ENCODE measurements around the gene NME9.

Gene NME9

DNA sequence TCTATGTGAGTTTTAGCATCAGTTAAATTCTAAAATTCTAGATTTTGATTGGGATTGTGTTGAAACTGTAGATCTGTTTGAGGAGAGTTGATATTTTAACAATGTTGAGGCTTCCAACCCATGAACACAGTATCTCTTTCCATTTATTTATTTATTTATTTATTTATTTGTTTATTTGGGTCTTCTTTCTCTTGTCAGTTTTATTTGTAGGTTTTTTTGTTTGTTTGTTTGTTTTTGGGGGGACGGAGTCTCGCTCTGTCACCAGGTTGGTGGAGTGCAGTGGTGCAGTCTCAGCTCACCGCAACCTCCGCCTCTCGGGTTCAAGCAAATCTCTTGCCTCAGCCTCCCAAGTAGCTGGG is 44.1 kb upstream of the NME9 start:
- no peak overlapping the region for H2AFZ ChIP-seq (ENCODE audit: low read length)
- no peak overlapping the region for H3K4ac ChIP-seq (ENCODE audit: low read length)
- H3K36me3 ChIP-seq (replicated peaks in 1 of 2; ENCODE audit: control insufficient read depth in 2 of 2, insufficient read depth in 2 of 2, low read length in 2 of 2) = peaks cover 1 to 19% of the 10 kb centered on the region in 2 donors
- H2BK12ac ChIP-seq (ENCODE audit: low read length) = no peak overlapping the region
- H4K8ac ChIP-seq (ENCODE audit: low read depth, low read length) = no peak overlapping the region
- H3K14ac ChIP-seq (ENCODE audit: low read length) = no peak overlapping the region
- no CpG with 5 or more reads among the region's 5 CpGs for WGBS, 2 donors (ENCODE audit: extremely low coverage in 2 of 2, insufficient read length in 2 of 2, insufficient replicate concordance in 1 of 2)
- H3K4me2 ChIP-seq (ENCODE audit: insufficient read depth, low read length, poor library complexity, severe bottlenecking) = no peak overlapping the region
- no peak overlapping the region for H3K27ac ChIP-seq (replicated peaks; ENCODE audit: low read length)
- H3K23ac ChIP-seq (ENCODE audit: low read depth, low read length, poor library complexity) = no peak overlapping the region
- H3K18ac ChIP-seq (ENCODE audit: low read length) = no peak overlapping the region
- H3K4me1 ChIP-seq (ENCODE audit: control insufficient read depth in 2 of 2, insufficient read depth in 1 of 2, low read depth in 1 of 2, low read length in 2 of 2) = peaks cover 0 to 7% of the 10 kb centered on the region in 2 donors
- no peak overlapping the region for H2BK120ac ChIP-seq (ENCODE audit: low read depth, low read length)
- no peak overlapping the region for H2BK5ac ChIP-seq (ENCODE audit: low read length)
- no peak overlapping the region for H2BK15ac ChIP-seq (ENCODE audit: low read length)
- no peak overlapping the region for H3K9ac ChIP-seq (ENCODE audit: low read depth, low read length, poor library complexity)
- no peak for DNase-seq (ENCODE audit: low spot score)
- H2AK5ac ChIP-seq (ENCODE audit: low read depth, low read length) = no peak overlapping the region
- H3K27me3 ChIP-seq (ENCODE audit: control insufficient read depth in 3 of 3, insufficient read depth in 3 of 3, low read depth in 1 of 3, low read length in 3 of 3) = no peaks in the 10 kb centered on the region
- H3K79me1 ChIP-seq (ENCODE audit: low read depth, low read length) = no peaks in the 10 kb centered on the region
- H3K9me3 ChIP-seq (replicated peaks in 1 of 2; ENCODE audit: control insufficient read depth in 2 of 2, insufficient read depth in 1 of 2, low read depth in 1 of 2, low read length in 2 of 2) = no peaks in the 10 kb centered on the region
- no peak overlapping the region for H4K91ac ChIP-seq (ENCODE audit: low read depth, low read length, poor library complexity)
- H3K4me3 ChIP-seq (ENCODE audit: low read length in 2 of 2) = no peak overlapping the region

DNA sequence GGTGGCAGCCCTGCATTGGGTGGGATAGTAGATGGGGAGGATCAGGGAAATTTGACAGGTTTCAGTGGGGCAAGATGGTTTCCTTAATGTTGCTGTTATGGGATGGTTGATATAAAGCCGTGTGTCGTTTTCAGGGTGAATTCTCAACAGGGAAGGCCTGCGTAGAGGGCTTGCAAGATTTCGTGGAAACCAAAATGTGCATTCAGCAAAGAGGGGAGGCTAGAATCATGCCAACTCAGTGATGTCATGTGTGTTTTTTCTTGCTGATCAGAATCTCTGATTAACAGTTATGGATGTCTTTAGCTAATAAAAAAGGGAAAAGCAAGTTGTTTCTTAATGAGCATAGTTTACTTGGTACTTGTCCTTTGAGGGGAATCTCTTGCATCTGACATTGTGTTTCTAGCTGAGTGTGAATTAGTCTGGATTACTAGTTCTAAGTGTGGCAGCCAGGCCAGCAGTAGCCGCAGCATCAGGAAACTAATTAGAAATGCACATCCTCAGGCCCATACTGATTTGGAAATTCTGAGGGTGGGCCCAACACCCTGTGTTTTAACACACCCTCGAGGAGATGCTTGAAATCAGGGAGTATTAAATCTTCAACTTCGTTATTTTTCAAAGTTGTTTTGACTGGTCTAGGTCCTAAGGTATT is 43.6 kb upstream of the NME9 start:
- Histone ChIP-seq H3K4me1 (ENCODE audit: control insufficient read depth in 2 of 2, insufficient read depth in 1 of 2, low read depth in 1 of 2, low read length in 2 of 2) (peaks cover 0 to 7% of the 10 kb centered on the region in 2 donors), H4K91ac (ENCODE audit: low read depth, low read length, poor library complexity) (no peak overlapping the region), H2BK15ac (ENCODE audit: low read length) (no peak overlapping the region), H3K9ac (ENCODE audit: low read depth, low read length, poor library complexity) (no peak overlapping the region), H2BK5ac (ENCODE audit: low read length) (no peak overlapping the region), H2AK5ac (ENCODE audit: low read depth, low read length) (no peak overlapping the region), H3K23ac (ENCODE audit: low read depth, low read length, poor library complexity) (no peak overlapping the region), H3K4me2 (ENCODE audit: insufficient read depth, low read length, poor library complexity, severe bottlenecking) (no peak overlapping the region), H3K79me1 (ENCODE audit: low read depth, low read length) (no peaks in the 10 kb centered on the region), H3K36me3 (replicated peaks in 1 of 2; ENCODE audit: control insufficient read depth in 2 of 2, insufficient read depth in 2 of 2, low read length in 2 of 2) (peaks cover 1 to 15% of the 10 kb centered on the region in 2 donors), H3K27ac (replicated peaks; ENCODE audit: low read length) (no peak overlapping the region), H3K18ac (ENCODE audit: low read length) (no peak overlapping the region), H4K8ac (ENCODE audit: low read depth, low read length) (no peak overlapping the region), H2BK12ac (ENCODE audit: low read length) (no peak overlapping the region), H3K4me3 (ENCODE audit: low read length in 2 of 2) (no peak overlapping the region), H3K4ac (ENCODE audit: low read length) (no peak overlapping the region), H3K9me3 (replicated peaks in 1 of 2; ENCODE audit: control insufficient read depth in 2 of 2, insufficient read depth in 1 of 2, low read depth in 1 of 2, low read length in 2 of 2) (no peaks in the 10 kb centered on the region), H3K27me3 (ENCODE audit: control insufficient read depth in 3 of 3, insufficient read depth in 3 of 3, low read depth in 1 of 3, low read length in 3 of 3) (no peaks in the 10 kb centered on the region), H3K14ac (ENCODE audit: low read length) (no peak overlapping the region), H2BK120ac (ENCODE audit: low read depth, low read length) (no peak overlapping the region), H2AFZ (ENCODE audit: low read length) (no peak overlapping the region)
- no peak for DNase-seq (ENCODE audit: low spot score)
- no CpG with 5 or more reads among the region's 7 CpGs for WGBS, 2 donors (ENCODE audit: extremely low coverage in 2 of 2, insufficient read length in 2 of 2, insufficient replicate concordance in 1 of 2)

DNA sequence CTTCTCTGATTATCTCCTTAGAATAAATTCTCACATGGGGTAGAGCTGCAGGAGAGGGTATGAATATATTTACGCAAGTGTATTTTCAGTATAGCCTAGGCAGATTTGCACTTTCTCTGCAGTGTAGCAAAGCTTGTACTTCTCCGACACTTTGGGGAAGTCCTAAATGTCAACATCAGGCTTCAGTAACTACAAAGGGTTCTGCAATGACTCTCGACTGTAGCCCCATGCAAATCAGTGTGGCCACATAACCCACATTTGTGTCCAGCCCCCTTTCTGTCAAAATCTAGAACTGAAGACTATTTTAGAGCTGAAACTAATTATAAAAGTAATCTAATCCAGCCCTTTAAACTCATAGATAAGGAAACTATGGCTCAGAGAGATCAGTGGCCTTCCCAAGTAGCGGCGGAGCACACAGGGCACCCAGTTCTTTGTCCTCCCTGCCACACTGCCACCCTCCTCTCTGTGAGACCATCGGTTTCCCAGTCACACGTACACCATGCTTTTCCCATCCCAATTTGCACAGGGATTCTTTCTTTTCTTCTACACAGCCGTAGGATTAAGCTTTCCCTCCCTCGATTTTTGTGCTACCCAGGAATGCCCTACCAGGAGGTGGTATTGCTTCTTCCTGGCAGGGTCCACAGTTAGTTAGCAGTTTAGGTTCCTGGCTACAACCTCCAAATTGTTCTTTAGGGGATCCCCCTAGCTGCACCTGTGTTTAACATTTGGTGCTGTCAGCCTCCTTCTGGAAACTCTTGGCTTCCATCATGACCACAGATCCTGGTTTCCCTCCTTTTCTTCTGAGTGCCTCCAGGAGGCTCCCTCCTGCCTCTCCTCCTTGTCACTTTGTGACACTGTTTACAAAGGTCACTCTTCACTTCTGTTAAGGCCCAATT is 41.7 kb upstream of the NME9 start:
- Histone ChIP-seq H3K36me3 (replicated peaks in 1 of 2; ENCODE audit: control insufficient read depth in 2 of 2, insufficient read depth in 2 of 2, low read length in 2 of 2) (peaks cover 1 to 15% of the 10 kb centered on the region in 2 donors), H4K91ac (ENCODE audit: low read depth, low read length, poor library complexity) (no peak overlapping the region), H2BK12ac (ENCODE audit: low read length) (no peak overlapping the region), H3K4ac (ENCODE audit: low read length) (no peak overlapping the region), H3K27ac (replicated peaks; ENCODE audit: low read length) (no peak overlapping the region), H3K4me3 (ENCODE audit: low read length in 2 of 2) (no peak overlapping the region), H3K14ac (ENCODE audit: low read length) (no peak overlapping the region), H2BK15ac (ENCODE audit: low read length) (no peak overlapping the region), H3K18ac (ENCODE audit: low read length) (no peak overlapping the region), H2BK120ac (ENCODE audit: low read depth, low read length) (no peak overlapping the region), H2BK5ac (ENCODE audit: low read length) (no peak overlapping the region), H3K23ac (ENCODE audit: low read depth, low read length, poor library complexity) (no peak overlapping the region), H3K27me3 (ENCODE audit: control insufficient read depth in 3 of 3, insufficient read depth in 3 of 3, low read depth in 1 of 3, low read length in 3 of 3) (no peaks in the 10 kb centered on the region), H3K4me2 (ENCODE audit: insufficient read depth, low read length, poor library complexity, severe bottlenecking) (no peak overlapping the region), H2AK5ac (ENCODE audit: low read depth, low read length) (no peak overlapping the region), H3K79me1 (ENCODE audit: low read depth, low read length) (no peaks in the 10 kb centered on the region), H2AFZ (ENCODE audit: low read length) (no peak overlapping the region), H3K4me1 (ENCODE audit: control insufficient read depth in 2 of 2, insufficient read depth in 1 of 2, low read depth in 1 of 2, low read length in 2 of 2) (peaks cover 0 to 9% of the 10 kb centered on the region in 2 donors), H3K9me3 (replicated peaks in 1 of 2; ENCODE audit: control insufficient read depth in 2 of 2, insufficient read depth in 1 of 2, low read depth in 1 of 2, low read length in 2 of 2) (no peaks in the 10 kb centered on the region), H3K9ac (ENCODE audit: low read depth, low read length, poor library complexity) (no peak overlapping the region), H4K8ac (ENCODE audit: low read depth, low read length) (no peak overlapping the region)
- no CpG with 5 or more reads among the region's 9 CpGs for WGBS, 2 donors (ENCODE audit: extremely low coverage in 2 of 2, insufficient read length in 2 of 2, insufficient replicate concordance in 1 of 2)
- no peak for DNase-seq (ENCODE audit: low spot score)

DNA sequence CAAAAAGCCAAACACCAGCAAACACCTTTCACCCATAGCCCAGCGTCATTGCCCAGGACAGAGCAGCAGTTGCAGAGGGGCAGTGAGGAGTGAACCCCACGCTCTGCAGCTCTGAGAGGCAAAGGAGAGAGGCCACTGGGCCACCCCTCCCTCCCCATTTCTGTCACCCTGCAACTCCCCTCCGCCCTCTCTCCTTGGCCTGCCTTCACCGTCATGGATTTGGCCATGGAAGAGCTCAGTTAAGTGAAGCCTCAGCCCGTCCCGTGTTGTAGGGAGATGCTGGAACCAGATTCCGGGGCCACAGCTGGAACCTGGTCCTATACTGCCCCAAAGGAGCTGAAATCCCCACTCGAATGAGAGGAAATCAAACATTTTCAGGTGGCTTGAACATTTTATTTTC is 40.7 kb upstream of the NME9 start:
- H3K27ac ChIP-seq (replicated peaks; ENCODE audit: low read length) = no peak overlapping the region
- H4K8ac ChIP-seq (ENCODE audit: low read depth, low read length) = no peak overlapping the region
- H2AK5ac ChIP-seq (ENCODE audit: low read depth, low read length) = no peak overlapping the region
- no peak overlapping the region for H2BK5ac ChIP-seq (ENCODE audit: low read length)
- H4K91ac ChIP-seq (ENCODE audit: low read depth, low read length, poor library complexity) = no peak overlapping the region
- no peak overlapping the region for H2BK12ac ChIP-seq (ENCODE audit: low read length)
- H3K4ac ChIP-seq (ENCODE audit: low read length) = no peak overlapping the region
- H3K14ac ChIP-seq (ENCODE audit: low read length) = no peak overlapping the region
- peaks cover 0 to 9% of the 10 kb centered on the region in 2 donors for H3K4me1 ChIP-seq (ENCODE audit: control insufficient read depth in 2 of 2, insufficient read depth in 1 of 2, low read depth in 1 of 2, low read length in 2 of 2)
- no peak overlapping the region for H3K4me3 ChIP-seq (ENCODE audit: low read length in 2 of 2)
- H2BK15ac ChIP-seq (ENCODE audit: low read length) = no peak overlapping the region
- H2BK120ac ChIP-seq (ENCODE audit: low read depth, low read length) = no peak overlapping the region
- H3K27me3 ChIP-seq (ENCODE audit: control insufficient read depth in 3 of 3, insufficient read depth in 3 of 3, low read depth in 1 of 3, low read length in 3 of 3) = no peaks in the 10 kb centered on the region
- H3K4me2 ChIP-seq (ENCODE audit: insufficient read depth, low read length, poor library complexity, severe bottlenecking) = no peak overlapping the region
- no peak overlapping the region for H3K18ac ChIP-seq (ENCODE audit: low read length)
- H3K9me3 ChIP-seq (replicated peaks in 1 of 2; ENCODE audit: control insufficient read depth in 2 of 2, insufficient read depth in 1 of 2, low read depth in 1 of 2, low read length in 2 of 2) = no peaks in the 10 kb centered on the region
- no peak for DNase-seq (ENCODE audit: low spot score)
- no peak overlapping the region for H3K23ac ChIP-seq (ENCODE audit: low read depth, low read length, poor library complexity)
- no peaks in the 10 kb centered on the region for H3K79me1 ChIP-seq (ENCODE audit: low read depth, low read length)
- H3K36me3 ChIP-seq (replicated peaks in 1 of 2; ENCODE audit: control insufficient read depth in 2 of 2, insufficient read depth in 2 of 2, low read length in 2 of 2) = peaks cover 1 to 13% of the 10 kb centered on the region in 2 donors
- no CpG with 5 or more reads among the region's 8 CpGs for WGBS, 2 donors (ENCODE audit: extremely low coverage in 2 of 2, insufficient read length in 2 of 2, insufficient replicate concordance in 1 of 2)
- no peak overlapping the region for H2AFZ ChIP-seq (ENCODE audit: low read length)
- H3K9ac ChIP-seq (ENCODE audit: low read depth, low read length, poor library complexity) = no peak overlapping the region

Measured in neuronal stem cell (in vitro differentiated cells).